ENCODE data around the gene GOLGA6L9.
"Not testable (repeated sequence)": the region's sequence is repeated elsewhere in the genome, so short reads cannot be mapped to it uniquely, and the experiment has no call there.

DNA sequence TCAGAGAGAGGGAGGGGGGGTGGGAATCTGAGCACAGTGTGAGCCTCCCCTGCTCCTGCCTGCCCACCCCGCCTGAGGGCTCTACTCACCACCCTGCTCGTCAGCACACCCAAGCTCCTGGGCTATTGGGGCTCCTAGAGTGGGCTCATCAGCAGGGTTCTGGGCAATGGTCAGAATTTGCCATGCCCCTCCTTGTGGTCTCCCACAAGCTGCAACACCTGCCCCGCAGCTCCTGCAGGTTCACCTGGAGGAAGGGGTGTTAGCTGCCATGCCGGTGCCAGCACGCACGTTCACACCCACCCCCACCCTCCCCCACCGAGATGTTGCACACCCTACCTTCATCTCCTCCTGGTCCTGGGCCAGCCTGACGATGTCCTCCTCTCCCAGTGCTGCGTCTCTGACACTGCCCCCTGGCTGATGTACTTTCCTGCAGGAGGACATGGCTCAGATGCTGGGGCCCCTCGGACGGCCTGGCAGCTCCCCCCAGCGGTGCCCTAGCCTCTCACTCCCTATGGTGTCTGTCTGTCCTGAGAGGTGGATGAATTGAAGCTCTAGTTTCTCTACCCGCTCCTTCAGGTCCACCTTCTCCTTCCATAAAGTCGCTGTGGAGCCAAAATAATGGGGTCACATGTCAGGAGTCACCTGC lies 47.2 kb downstream of the GOLGA6L9 start:
- TF ChIP-seq, protein P1, sequence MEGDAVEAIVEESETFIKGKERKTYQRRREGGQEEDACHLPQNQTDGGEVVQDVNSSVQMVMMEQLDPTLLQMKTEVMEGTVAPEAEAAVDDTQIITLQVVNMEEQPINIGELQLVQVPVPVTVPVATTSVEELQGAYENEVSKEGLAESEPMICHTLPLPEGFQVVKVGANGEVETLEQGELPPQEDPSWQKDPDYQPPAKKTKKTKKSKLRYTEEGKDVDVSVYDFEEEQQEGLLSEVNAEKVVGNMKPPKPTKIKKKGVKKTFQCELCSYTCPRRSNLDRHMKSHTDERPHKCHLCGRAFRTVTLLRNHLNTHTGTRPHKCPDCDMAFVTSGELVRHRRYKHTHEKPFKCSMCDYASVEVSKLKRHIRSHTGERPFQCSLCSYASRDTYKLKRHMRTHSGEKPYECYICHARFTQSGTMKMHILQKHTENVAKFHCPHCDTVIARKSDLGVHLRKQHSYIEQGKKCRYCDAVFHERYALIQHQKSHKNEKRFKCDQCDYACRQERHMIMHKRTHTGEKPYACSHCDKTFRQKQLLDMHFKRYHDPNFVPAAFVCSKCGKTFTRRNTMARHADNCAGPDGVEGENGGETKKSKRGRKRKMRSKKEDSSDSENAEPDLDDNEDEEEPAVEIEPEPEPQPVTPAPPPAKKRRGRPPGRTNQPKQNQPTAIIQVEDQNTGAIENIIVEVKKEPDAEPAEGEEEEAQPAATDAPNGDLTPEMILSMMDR (IDR thresholded peaks at IDR 0.05) = not testable (repeated sequence)
- not testable (repeated sequence) for TF ChIP-seq POLR2A, POLR2AphosphoS5 (IDR thresholded peaks at IDR 0.05)
